Liver (tissue), 3 donors: ENCODE measurements around the gene VEGFA.

Source experiments
- ATF3 ChIP-seq: IDR thresholded peaks from 2 replicates; pipeline ENCODE4 v1.6.1; 2016; ENCODE audit warnings: antibody characterized with exemption
- CTCF ChIP-seq: fragments of 150-350 bp; IDR thresholded peaks from 2 replicates; pipeline ENCODE4 v1.5.1; 2017; ENCODE audit warnings: improper control_type of control experiment, low read depth, low read length; ENCODE audit not compliant: missing input control
- FOXA1 ChIP-seq: IDR thresholded peaks from 2 replicates; pipeline ENCODE4 v1.6.1; 2016; ENCODE audit warnings: antibody characterized with exemption
- GABPA ChIP-seq, 2 donors: IDR thresholded peaks in 1 of 2; conservative IDR thresholded peaks in 1 of 2; 2 replicates each; pipeline ENCODE4 v1.6.1; 2016; ENCODE audit warnings: antibody characterized with exemption in 2 of 2, mild to moderate bottlenecking in 1 of 2, moderate library complexity in 1 of 2
- HNF4G ChIP-seq: IDR thresholded peaks from 2 replicates; pipeline ENCODE4 v1.6.1; 2016; ENCODE audit warnings: antibody characterized with exemption
- RAD21 ChIP-seq, 2 donors: IDR thresholded peaks; 2 replicates each; pipeline ENCODE4 v1.6.1; 2016; ENCODE audit warnings: antibody characterized with exemption in 2 of 2, mild to moderate bottlenecking in 2 of 2
- donor health status: healthy.
- donor health status: healthy.

- TF ChIP-seq ATF3 = no peak
- no peak for TF ChIP-seq CTCF
- no peak for TF ChIP-seq RAD21 (IDR thresholded peaks at IDR 0.05)
- TF ChIP-seq HNF4G = no peak
- no peak for TF ChIP-seq FOXA1
- TF ChIP-seq GABPA (IDR thresholded peaks at IDR 0.05 in 1 of 2, conservative IDR thresholded peaks at IDR 0.05 in 1 of 2) = no peak
Measured at GRCh38 chr6:43757966-43758616, 11.9 kb upstream of the VEGFA start.
